Tibial nerve (tissue), 4 donors: Measurements from ENCODE around the gene EXOC6B.

Experiments
- EP300 ChIP-seq, 2 donors: sonication (generic); formaldehyde crosslinking; IDR thresholded peaks; one replicate each; pipeline ENCODE4 v1.6.1; 2017; ENCODE audit warnings: antibody characterized with exemption in 2 of 2, mild to moderate bottlenecking in 1 of 2
- POLR2A ChIP-seq, 2 donors: fragments of 450-650 bp; IDR thresholded peaks; one replicate each; pipeline ENCODE4 v1.6.1; 2017; ENCODE audit warnings: antibody characterized with exemption in 2 of 2, mild to moderate bottlenecking in 2 of 2, moderate library complexity in 2 of 2
- TF ChIP-seq, protein P1 (sequence below), 5 experiments: fragments of 200-600 bp in 3 of 5; fragments of 450-650 bp in 2 of 5; sonication (generic) in 3 of 5; IDR thresholded peaks; one replicate each; pipeline ENCODE4 v1.5.1; 2016 to 2019; ENCODE audit warnings: antibody characterized with exemption in 5 of 5, mild to moderate bottlenecking in 3 of 5, moderate library complexity in 2 of 5

DNA sequence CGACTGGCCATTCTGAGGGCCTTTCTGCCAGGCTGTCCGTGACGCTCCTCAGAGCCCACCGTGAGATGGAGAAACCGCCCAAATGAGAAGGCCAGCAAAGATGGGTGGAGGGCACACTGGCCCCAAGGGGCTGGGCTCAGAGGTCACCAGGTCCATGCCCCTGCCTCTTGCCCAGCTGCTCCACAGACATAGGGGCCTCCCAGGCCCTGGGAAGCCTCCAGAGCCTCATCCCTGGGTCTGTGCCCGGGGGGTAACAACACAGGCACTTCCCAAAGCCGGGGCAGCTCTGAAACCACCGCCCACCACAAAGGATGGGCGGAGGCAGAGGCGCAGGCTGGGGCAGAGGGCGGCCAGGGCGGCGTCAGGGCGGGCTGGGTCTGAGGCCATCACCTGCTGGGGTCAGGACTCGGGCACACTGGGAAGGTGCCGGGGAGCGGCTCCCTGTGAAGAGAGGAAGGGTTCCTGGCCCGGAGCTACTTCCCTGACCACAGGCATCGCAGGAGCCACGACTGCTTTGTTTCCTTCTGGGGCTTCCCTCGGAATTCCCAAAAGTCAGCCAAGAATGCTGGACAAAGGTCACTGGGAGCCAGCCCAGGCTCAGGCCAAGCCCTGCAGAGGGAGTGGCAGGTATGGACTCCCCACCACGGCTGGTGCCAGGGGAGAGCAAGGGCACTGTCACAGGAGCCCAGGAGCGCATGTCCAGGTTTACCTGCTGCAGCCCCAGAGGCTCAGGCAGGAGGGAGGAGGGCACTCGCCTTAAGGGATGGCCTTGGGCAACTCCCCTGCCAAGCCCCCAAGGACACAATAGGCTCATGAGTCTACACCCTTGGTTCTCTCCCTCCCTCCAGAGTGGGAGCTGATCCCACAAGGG is 687.6 kb downstream of the EXOC6B start:
- TF ChIP-seq, protein P1, sequence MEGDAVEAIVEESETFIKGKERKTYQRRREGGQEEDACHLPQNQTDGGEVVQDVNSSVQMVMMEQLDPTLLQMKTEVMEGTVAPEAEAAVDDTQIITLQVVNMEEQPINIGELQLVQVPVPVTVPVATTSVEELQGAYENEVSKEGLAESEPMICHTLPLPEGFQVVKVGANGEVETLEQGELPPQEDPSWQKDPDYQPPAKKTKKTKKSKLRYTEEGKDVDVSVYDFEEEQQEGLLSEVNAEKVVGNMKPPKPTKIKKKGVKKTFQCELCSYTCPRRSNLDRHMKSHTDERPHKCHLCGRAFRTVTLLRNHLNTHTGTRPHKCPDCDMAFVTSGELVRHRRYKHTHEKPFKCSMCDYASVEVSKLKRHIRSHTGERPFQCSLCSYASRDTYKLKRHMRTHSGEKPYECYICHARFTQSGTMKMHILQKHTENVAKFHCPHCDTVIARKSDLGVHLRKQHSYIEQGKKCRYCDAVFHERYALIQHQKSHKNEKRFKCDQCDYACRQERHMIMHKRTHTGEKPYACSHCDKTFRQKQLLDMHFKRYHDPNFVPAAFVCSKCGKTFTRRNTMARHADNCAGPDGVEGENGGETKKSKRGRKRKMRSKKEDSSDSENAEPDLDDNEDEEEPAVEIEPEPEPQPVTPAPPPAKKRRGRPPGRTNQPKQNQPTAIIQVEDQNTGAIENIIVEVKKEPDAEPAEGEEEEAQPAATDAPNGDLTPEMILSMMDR (IDR thresholded peaks at IDR 0.05) = no peak
- TF ChIP-seq EP300 (IDR thresholded peaks at IDR 0.05) = no peak
- no peak for TF ChIP-seq POLR2A (IDR thresholded peaks at IDR 0.05)
